Neural cell (in vitro differentiated cells): Measurements from ENCODE around the gene DLK1.

Experiments
- EP300 ChIP-seq: fragments of 450-650 bp; conservative IDR thresholded peaks from 2 replicates; pipeline ENCODE4 v1.6.1; 2014; ENCODE audit warnings: antibody characterized with exemption, mild to moderate bottlenecking, moderate library complexity; ENCODE audit not compliant: poor library complexity, severe bottlenecking
- EZH2 ChIP-seq: fragments of 200-600, 300-800 bp; shearing (Covaris generic), sonication (generic); IDR thresholded peaks from 2 replicates; pipeline ENCODE4 v1.6.1; 2014; ENCODE audit warnings: antibody characterized with exemption, low read length, borderline replicate concordance, mild to moderate bottlenecking; ENCODE audit not compliant: insufficient read depth, poor library complexity, severe bottlenecking
- MXI1 ChIP-seq: fragments of 450-650 bp; conservative IDR thresholded peaks from 2 replicates; pipeline ENCODE4 v1.6.1; 2014; ENCODE audit warnings: antibody characterized with exemption, mild to moderate bottlenecking; ENCODE audit not compliant: poor library complexity, severe bottlenecking
- POLR2AphosphoS5 ChIP-seq: IDR thresholded peaks from 2 replicates; pipeline ENCODE4 v1.6.1; 2012
- RAD21 ChIP-seq: fragments of 450-650 bp; conservative IDR thresholded peaks from 2 replicates; pipeline ENCODE4 v1.6.1; 2014; ENCODE audit warnings: antibody characterized with exemption, mild to moderate bottlenecking, moderate library complexity
- TAF1 ChIP-seq: IDR thresholded peaks from 2 replicates; pipeline ENCODE4 v1.6.1; 2012; ENCODE audit warnings: low read depth
- TF ChIP-seq, protein P1 (sequence below): fragments of 450-650 bp; IDR thresholded peaks from 2 replicates; pipeline ENCODE4 v1.5.1; 2014; ENCODE audit warnings: antibody characterized with exemption, mild to moderate bottlenecking, moderate library complexity; ENCODE audit not compliant: poor library complexity, severe bottlenecking

DNA sequence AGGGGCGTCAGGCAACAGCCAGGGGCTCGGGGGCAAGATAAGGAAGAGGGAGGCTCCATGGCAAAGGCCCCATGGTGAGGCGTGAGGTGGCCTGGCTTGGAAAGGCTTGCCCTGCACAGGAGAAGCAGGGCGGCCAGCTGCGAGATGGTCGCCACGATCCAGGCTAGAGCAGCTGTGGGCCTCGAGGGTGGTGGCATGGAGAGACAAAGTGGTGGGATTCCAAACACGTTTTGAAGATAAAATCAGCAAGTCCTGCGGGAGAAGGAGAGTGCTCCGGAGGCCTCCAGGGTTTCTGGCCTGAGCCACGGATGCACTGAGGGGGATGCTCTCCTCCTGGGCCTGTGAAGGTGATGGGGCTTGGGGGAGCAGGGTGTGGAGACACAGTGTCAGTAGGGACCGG lies 20.5 kb upstream of the DLK1 start:
- TF ChIP-seq TAF1 (no peak), EZH2 (no peak), EP300 (no peak), POLR2AphosphoS5 (no peak), RAD21 (no peak), MXI1 (no peak)
- TF ChIP-seq, protein P1, sequence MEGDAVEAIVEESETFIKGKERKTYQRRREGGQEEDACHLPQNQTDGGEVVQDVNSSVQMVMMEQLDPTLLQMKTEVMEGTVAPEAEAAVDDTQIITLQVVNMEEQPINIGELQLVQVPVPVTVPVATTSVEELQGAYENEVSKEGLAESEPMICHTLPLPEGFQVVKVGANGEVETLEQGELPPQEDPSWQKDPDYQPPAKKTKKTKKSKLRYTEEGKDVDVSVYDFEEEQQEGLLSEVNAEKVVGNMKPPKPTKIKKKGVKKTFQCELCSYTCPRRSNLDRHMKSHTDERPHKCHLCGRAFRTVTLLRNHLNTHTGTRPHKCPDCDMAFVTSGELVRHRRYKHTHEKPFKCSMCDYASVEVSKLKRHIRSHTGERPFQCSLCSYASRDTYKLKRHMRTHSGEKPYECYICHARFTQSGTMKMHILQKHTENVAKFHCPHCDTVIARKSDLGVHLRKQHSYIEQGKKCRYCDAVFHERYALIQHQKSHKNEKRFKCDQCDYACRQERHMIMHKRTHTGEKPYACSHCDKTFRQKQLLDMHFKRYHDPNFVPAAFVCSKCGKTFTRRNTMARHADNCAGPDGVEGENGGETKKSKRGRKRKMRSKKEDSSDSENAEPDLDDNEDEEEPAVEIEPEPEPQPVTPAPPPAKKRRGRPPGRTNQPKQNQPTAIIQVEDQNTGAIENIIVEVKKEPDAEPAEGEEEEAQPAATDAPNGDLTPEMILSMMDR, result no peak
